T-helper 2 cell treated with Interferon-gamma antibody and Interleukin-4, amounts not matched to agents 100 ng/mL and 5 ng/mL, for 36 hours (primary cell): ENCODE results near the gene KIAA2012. TPM values are rescaled to one million over a fixed set of nuclear protein-coding genes. Genes with fewer than 3 reads are reported as not detected.
"Not testable (repeated sequence)": the region's sequence is repeated elsewhere in the genome, so short reads cannot be mapped to it uniquely, and the experiment has no call there.

Experiments used
- intact Hi-C: fragments of 100-400 bp; cut with micrococcal nuclease; formaldehyde crosslinking; loops from one replicate; pipeline ENCODE4 v1.15.1; 2023
- total RNA-seq: library from RNA; stranded (reverse); gene quantifications from 2 replicates; pipeline ENCODE4 v1.2.3, GENCODE V29; 2022

KIAA2012 gene
- total RNA-seq, 1 donor from 2014 or later, result not detected

GRCh38 chr2:202113571-202114142 is 40.6 kb downstream of the KIAA2012 start:
- intact Hi-C loops, result no loop called here

DNA sequence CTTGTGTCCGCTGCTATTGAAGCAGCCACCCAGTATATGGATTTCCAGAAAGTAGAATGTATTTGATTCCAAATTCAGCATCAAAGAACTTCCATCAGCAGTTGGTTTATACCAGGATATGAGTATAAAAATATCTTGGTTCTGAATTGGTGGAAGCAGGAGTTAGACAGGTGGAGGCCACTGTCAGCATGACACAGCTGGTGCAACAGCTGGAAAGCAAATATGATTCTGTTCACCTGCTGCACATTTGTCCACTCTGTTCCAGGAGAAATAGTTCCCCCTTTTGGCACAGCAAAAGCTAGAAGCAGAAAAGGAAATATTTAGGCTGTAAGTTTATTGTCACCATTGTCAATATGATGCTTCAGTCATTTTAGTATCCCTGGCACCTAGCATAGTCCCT is 41.2 kb downstream of the KIAA2012 start:
- intact Hi-C loops, result no loop called here

DNA sequence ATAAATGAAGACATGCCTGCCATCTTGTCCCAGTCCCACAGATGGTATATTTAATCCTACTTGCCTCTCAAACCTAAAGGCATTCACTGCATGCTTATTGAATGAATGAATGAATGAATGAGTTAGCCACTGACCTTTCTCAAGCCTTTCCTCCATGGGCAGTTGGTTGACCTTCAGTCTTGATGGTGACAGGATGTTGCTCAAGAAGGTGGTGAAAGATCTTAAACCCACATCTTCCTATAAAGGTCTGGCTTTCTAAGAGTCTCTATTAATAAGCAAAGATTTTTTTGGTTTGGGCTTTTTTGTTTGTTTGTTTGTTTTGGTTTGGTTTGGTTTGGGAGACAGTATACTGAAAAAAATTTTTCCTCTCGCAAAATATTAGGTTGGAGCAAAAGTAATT is 41.7 kb downstream of the KIAA2012 start:
- intact Hi-C loops, result no loop called here

- intact Hi-C loops, result no loop called here
Measured at GRCh38 chr2:202115479-202115971, 42.5 kb downstream of the KIAA2012 start.

DNA sequence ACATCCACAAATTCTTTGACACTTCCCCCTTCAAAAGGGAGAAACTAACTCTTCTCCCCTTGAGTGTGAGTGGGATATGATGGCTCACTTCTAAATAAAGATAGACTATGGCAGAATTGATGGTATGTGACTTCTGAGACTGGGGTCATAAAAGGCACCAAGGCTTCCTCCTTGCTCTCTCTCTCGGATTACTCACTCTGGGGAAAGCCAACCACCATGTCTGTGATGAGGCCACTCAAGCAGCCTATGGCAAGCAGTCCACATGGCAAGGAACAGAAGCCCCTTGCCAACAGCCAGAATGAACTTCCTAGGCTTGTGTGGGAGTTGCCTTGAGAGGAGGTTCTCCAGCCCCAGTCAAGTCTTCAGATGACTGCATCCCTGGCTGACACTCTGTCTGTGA is 43.6 kb downstream of the KIAA2012 start:
- intact Hi-C loops, result no loop called here

DNA sequence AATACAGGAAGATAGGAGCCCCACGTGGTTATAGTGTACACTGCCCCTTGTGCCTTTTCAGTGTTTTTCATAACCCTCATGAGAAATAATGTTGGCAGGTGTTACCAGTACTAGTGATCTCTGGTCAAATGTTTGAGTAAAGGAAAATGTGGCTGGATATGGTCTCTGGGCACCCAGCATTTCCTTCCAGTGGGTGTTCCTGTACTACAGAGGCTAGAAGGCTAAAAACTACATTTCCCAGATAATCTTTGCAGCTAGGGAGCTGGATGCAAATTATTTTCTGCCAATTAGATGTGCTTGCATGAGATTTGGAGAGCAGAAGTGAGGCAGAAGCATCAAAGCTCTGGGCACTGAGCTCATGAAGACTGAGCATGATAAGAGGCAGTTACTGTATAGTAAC is 45.1 kb downstream of the KIAA2012 start:
- intact Hi-C loops, result no loop called here

DNA sequence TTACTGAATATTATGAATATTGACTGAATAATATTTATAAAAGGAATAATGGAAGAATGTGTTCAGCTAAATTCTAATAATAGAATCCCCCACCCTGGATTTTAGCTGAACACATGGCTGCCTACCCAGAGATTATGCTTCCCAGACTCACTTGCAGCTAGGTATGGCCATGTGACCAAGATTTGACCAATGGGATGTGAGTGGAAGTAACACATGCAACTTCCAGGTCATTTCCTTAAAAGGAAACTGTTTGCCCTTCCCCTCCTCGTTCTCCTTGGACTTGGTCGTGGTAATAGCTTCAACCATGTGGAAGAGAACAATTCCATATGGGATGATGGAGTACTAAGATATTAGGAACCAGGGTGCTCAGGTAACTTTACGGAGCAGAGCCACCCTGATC is 47.8 kb downstream of the KIAA2012 start:
- intact Hi-C loops, result no loop called here

DNA sequence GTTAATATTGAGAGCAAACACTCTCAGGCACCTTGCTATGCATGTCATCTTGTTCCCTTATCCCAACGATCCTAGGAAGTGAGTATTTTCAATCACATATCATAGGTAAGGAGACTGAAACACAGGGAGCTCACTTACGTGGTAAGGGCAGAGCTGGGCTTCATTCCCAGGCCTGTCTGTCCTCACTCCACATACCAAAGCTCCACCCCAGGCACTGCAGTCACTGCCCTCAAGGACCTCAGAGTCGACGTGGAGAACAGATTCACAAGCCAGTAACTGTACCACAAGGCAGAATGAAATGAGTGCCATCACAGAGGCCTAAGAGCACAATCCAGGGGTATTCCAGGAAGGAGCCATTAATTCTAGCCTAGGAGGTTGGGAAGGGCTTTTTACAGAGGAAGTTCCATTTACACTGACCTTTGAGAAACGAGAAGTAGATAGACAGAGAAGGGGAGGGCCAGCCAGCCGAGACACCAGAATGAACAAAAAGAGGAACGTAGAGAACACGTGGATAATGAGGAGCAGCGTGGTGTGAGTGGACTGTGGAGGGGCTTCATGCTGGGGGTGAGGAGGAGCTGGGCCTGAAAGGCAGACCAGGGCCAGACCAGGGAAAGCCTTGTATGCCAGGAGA is 48.6 kb downstream of the KIAA2012 start:
- intact Hi-C loops, result no loop called here

DNA sequence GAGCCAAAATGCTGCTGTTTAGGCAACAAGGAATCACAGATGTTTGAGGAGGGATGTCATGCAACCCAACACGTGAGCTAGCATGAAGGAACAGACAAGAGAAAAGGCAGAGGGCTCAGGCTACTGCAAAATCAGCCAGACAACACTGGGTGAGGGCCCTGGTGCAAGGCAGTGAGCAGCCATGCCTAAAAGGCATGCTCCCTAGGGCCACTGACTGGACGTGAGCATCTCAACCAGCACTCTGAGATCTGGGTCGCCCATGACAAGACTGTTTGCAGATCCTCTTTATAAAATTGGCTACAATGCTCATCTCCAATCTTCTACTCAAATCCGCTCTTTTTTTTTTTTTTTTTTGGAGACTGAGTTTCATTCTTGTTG is 49.1 kb downstream of the KIAA2012 start:
- intact Hi-C loops, result no loop called here

GRCh38 chr2:202122980-202123720 is 50.1 kb downstream of the KIAA2012 start:
- intact Hi-C loops, result no loop called here

DNA sequence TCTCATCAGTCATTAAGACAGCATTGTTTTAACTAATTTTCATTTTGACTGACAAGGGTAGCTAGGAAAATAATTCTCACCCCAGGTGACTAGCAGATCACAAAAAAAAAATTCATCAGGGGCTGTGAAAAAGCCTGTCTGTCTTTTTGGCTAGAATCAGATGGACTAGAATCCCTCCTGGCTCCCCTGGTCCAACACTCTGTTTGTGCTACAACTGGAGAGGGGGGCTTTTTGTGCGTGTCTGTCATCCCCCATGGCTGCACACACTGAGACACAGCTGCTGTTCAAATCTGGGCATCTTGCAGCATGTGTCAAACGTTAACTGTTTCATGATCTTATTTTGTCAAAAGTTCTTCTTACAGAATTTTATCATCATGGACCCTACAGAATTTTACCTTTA is 51.2 kb downstream of the KIAA2012 start:
- intact Hi-C loops, result no loop called here

DNA sequence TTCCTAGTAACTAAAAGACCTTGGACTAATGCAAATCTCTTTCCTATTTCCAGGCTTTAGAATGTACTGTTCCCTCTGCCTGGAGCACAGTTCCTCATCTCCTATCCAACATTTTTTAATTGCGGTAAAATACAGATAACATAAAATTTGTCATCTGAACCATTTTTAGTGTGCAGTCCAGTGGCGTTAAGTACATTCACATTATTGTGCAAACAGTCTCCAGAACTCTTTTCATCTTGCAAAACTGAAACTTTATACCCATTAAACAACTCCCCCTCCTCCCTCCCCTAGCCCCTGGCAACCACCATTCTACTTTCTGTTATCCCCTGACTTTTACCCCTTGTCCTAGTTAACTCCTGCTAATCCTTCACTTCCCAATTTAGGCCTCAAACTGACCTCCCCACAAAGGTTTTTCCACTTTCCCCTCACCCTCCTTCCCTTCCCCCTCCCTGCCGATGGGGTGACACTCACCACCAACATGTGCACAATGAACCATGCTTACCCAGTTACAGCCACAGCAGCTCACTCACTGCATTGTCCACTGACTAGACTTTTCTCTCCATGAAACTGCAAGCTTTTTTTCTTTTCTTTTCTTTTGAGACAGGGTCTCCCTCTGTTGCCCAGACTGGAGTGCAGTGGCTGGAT is 54.8 kb downstream of the KIAA2012 start:
- intact Hi-C loops, result no loop called here

- intact Hi-C loops, result no loop called here
Measured at GRCh38 chr2:202129841-202130240, 56.8 kb downstream of the KIAA2012 start.

GRCh38 chr2:202133200-202133908 is 60.3 kb downstream of the KIAA2012 start:
- intact Hi-C loops, result no loop called here

DNA sequence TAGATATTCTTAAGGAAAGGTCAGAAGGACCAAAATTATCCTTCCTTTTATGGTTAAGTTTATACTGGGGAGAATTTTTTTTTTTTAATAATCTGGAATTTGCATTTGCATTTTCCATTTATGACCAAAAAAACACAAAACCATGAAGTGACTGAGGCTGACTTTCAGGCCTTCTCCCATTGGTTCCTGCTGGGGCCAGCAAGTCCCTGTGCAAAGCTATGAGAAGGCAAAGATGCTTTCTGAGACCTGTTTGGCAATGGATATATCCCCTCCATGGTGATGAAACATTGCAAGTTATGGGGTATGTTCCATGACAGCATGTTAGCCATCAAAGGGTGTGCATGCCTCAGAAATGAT is 60.8 kb downstream of the KIAA2012 start:
- intact Hi-C loops, result no loop called here

- intact Hi-C loops, result no loop called here
Measured at GRCh38 chr2:202135091-202135874, 62.2 kb downstream of the KIAA2012 start.

- intact Hi-C loops, result not testable (repeated sequence)
Measured at GRCh38 chr2:202136039-202136438, 63.0 kb downstream of the KIAA2012 start.

GRCh38 chr2:202136526-202136925 is 63.5 kb downstream of the KIAA2012 start:
- intact Hi-C loops, result no loop called here

- intact Hi-C loops, result no loop called here
Measured at GRCh38 chr2:202140522-202141252, 67.6 kb downstream of the KIAA2012 start.

- intact Hi-C loops, result no loop called here
Measured at GRCh38 chr2:202141329-202141947, 68.4 kb downstream of the KIAA2012 start.
